A549 (cell line): ENCODE data around the gene IPPK.

Experiments used
- CBX2 ChIP-seq: fragments of 200-600 bp; sonication (generic); IDR thresholded peaks from 2 replicates; pipeline ENCODE4 v1.6.1; 2016; ENCODE audit warnings: low read depth, mild to moderate bottlenecking, borderline replicate concordance
- CEBPB ChIP-seq, 2 experiments: fragments of >200 bp in 1 of 2; sonication (Bioruptor Twin) in 1 of 2; formaldehyde crosslinking in 1 of 2; IDR thresholded peaks; 2 replicates each; pipeline ENCODE4 v1.6.1; 2012 to 2016
- RCOR1 ChIP-seq: fragments of 150-350 bp; IDR thresholded peaks from 2 replicates; pipeline ENCODE4 v1.6.1; 2014; ENCODE audit warnings: antibody characterized with exemption, low read length, low read depth
- REST ChIP-seq: fragments of 200-600 bp; sonication (generic); IDR thresholded peaks from 2 replicates; pipeline ENCODE4 v1.6.1; 2016; ENCODE audit warnings: antibody characterized with exemption, mild to moderate bottlenecking, moderate library complexity

GRCh38 chr9:92666912-92667532, 2.9 kb downstream of the IPPK start:
- TF ChIP-seq CEBPB (IDR thresholded peaks at IDR 0.05), result no peak
- TF ChIP-seq REST, result no peak
- TF ChIP-seq RCOR1, result no peak
- no peak for TF ChIP-seq CBX2
